Epidermal melanocyte (primary cell): Measurements from ENCODE around the gene ABCA7.
"Not testable (repeated sequence)": the region's sequence is repeated elsewhere in the genome, so short reads cannot be mapped to it uniquely, and the experiment has no call there.

Source experiments
- DNase-seq: peaks from one replicate; pipeline ENCODE4 v3.0.0; 2011; ENCODE audit warnings: low spot score; ENCODE audit not compliant: insufficient read length

Gene ABCA7

GRCh38 chr19:1104311-1105007 lies 64.6 kb downstream of the ABCA7 start:
- DNase-seq = peak; percentile 91

GRCh38 chr19:1105008-1105872 lies 65.3 kb downstream of the ABCA7 start:
- DNase-seq = peak; percentile 83

GRCh38 chr19:1105873-1106840 lies 66.2 kb downstream of the ABCA7 start:
- no peak for DNase-seq

GRCh38 chr19:1106841-1107660 lies 67.1 kb downstream of the ABCA7 start:
- no peak for DNase-seq

- no peak for DNase-seq
These were observed 67.9 kb downstream of the ABCA7 start for GRCh38 chr19:1107661-1108261.

- DNase-seq = no peak
These were observed 68.6 kb downstream of the ABCA7 start for GRCh38 chr19:1108291-1109031.

- no peak for DNase-seq
These were observed 69.2 kb downstream of the ABCA7 start for GRCh38 chr19:1109032-1109551.

- no peak for DNase-seq
These were observed 70.1 kb downstream of the ABCA7 start for GRCh38 chr19:1109697-1110671.

GRCh38 chr19:1110809-1111640 lies 71.1 kb downstream of the ABCA7 start:
- DNase-seq = no peak

GRCh38 chr19:1111641-1112267 lies 71.8 kb downstream of the ABCA7 start:
- no peak for DNase-seq

GRCh38 chr19:1112268-1113029 lies 72.5 kb downstream of the ABCA7 start:
- DNase-seq = no peak

GRCh38 chr19:1113030-1113985 lies 73.4 kb downstream of the ABCA7 start:
- peak; percentile 100 for DNase-seq

GRCh38 chr19:1113986-1114483 lies 74.1 kb downstream of the ABCA7 start:
- DNase-seq = no peak

- DNase-seq = not testable (repeated sequence)
These were observed 74.8 kb downstream of the ABCA7 start for GRCh38 chr19:1114728-1115127.
